ENCODE measurements around the gene WDR88.
"Not testable (repeated sequence)": the region's sequence is repeated elsewhere in the genome, so short reads cannot be mapped to it uniquely, and the experiment has no call there.

WDR88 gene

DNA sequence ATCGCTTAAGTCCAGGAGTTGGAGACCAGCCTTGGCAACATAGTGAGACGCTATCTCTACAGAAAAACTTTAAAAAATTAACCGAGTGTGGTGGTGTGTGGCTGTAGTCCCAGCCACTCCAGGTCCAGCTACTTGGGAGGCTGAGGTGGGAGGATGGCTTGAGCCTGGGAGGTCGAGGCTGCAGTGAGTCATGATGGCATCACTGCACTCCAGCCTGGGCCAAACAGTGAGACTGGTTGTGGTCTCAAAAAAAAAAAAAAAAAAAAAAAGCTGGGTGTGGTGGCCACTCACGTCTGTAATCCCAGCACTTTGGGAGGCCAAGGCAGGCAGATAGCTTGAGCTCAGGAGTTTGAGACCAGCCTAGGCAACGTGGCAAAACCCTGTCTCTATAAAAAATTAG, 34.1 kb downstream of the WDR88 start:
- H3K27ac ChIP-seq; DNase-seq (ENCODE audit: low read depth, low spot score): not testable (repeated sequence)

DNA sequence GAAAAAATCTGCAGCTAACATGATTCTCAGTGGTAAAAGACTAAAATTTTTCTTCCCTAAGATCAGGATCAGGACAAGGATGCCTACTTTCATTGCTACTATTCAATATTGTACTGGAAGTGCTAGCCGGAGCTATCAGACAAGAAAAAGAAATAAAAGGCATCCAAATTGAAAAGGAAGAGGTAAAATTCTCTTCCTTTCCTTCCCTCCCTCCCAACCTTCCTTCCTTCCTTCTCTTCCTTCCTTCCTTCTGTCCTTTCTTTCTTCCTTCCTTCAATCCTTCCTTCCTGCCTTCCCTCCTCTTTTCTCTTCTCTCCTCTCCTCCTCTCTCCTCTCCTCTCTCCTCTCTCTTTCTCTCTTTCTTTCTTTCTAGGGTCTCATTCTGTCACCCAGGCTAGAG, 35.5 kb downstream of the WDR88 start:
- DNase-seq (ENCODE audit: low read depth, low spot score), result no peak
- H3K27ac ChIP-seq, result no peak overlapping the region

DNA sequence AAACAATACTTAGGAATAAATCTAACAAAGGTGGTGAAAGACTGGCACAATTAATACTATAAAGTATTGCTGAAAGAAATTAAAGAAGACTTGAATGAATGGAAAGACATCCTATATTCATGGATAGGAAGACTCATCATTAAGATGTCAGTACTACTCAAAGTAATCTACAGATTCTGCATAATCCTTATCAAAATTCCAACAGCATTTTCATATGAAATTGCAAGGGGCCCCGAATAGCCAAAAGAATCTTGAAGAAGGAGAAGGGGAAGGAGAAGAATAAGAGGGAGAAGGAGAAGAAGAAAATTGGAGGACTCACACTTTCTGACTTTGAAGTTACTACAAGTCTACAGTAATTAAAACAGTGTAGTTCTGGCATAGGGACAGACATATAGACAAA, 36.6 kb downstream of the WDR88 start:
- H3K27ac ChIP-seq, result no peak overlapping the region
- DNase-seq (ENCODE audit: low read depth, low spot score), result no peak

DNA sequence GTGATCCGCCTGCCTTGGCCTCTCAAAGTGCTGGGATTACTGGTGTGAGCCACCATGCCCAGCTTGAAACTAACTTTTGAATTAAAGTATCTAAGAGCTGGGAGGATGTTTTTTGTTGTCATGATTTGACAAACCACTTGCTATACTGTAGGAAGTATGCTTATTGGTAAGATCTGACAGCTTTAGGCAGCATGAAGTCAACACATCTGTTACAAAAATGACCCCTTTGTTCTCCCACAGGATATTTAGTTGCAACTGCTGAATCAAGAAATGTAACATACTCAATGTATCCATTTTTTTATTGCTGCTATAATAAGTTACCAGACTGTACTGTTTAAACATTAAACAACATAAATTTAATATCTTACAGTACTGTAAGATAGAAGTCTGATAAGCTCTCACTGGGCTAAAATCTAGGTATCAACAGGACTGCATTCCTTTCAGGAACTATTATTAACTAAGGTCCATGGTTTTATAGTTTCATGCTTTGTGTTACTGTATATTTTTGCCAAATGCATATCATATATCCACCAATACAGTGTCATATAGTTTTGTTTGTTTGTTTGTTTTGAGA, 39.4 kb downstream of the WDR88 start:
- H3K27ac ChIP-seq, result no peak overlapping the region
- no peak for DNase-seq (ENCODE audit: low read depth, low spot score)

DNA sequence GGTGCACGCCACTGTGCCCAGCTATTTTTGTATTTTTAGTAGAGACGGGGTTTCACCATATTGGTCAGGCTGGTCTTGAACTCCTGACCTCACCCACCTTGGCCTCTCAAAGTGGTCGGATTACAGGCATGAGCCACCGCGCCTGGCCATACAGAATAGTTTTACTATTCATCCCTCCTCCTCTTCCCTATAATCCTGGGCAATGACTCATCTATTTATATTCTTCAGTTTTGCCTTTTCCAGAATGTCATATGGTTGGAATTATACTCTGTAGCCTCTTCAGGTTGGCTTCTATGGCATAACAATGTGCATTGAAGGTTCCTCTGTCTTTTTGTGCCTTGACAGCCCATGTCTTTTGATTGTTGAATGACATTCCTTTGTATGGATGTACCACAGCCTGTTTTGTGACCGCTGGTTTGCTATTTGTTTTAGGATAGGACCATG, 40.0 kb downstream of the WDR88 start:
- DNase-seq (ENCODE audit: low read depth, low spot score), result no peak
- no peak overlapping the region for H3K27ac ChIP-seq

DNA sequence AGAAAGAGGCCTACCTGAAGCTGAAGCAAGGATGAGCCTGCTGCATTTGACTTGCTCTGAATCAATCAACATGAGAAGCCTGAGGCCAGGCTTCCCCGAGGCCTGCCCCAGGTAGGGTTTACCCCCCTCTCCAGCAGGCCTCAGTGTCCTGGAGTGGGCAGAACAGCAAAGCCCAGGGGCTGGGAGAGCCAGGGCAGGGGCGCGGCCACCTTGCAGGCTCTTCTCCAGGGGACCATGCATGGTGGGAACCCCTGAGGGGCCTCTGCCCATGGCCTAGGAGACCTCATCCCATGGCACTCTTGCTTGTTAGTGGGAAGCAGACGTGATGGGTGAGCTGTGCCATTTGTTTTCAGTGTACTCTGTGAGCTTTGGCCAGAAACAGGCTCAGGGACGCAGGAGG, 42.3 kb downstream of the WDR88 start:
- DNase-seq (ENCODE audit: low read depth, low spot score), result no peak
- H3K27ac ChIP-seq, result no peak overlapping the region

DNA sequence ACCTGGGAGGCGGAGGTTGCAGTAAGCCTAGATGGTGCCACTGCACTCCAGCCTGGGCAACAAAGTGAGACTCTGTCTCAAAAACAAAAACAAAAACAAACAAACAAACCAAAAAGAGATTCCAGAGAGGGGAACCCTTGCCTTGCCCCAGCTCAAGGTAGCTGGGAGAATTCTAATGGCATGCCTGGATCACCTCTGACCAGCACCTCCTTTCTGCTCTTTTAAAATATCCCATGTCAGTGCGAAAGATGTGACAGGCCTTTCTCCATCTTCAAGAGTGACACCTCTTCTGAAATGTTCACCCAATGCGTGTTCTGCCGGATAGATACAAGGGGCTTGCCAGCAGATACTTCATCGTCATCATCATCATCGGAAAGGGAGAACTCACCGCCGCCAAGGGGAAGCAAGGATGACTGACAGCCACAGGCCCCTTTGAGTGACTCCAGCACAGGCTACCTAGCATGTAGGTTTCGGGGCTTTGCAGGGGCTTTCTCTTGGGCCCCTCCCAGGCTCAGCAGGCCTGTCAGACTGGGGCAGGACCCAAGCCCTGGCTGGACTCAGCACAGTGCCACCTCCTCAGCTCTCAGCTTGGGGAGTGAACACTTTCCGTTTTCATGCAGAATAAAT, 43.4 kb downstream of the WDR88 start:
- no peak overlapping the region for H3K27ac ChIP-seq
- DNase-seq (ENCODE audit: low read depth, low spot score), result no peak

DNA sequence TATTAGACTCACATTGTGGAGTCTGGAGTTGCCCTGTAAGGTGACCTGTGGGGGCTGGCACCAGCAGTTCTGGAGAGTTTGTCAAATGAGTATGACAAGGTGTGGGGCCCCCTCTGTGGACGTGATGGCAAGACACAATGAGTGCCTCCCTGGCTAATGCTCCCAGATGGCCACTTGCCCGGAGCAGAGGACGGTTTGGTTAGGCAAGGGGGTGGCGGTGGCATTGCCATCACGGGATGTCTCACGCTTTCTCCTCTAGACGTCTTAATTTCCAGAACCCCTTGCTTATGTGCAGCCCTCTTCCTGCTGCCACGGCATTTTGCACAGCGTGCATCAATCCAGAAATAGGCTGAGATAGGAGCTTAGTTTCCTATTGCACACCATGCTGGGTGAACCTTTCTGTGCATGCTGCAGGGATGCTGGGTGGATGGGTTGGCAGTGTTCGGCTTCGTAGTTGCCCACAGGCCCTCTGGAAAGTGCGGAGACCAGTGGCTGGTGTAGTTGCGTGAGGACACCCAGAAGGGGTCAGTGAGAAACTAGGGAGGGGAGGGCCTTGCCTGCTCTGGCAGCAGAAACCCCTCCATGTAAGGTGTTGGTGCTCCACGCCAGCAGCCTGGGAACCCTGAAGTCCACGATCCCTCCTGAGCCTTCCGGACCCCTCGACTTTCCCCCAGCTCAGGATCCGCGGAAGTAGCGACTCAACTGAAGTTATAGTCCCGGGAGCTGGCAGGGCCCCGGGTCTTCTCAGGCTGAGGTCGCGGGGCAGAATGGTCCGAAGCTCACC, 44.2 kb downstream of the WDR88 start:
- H3K27ac ChIP-seq, result peak overlapping the region; percentile 66
- DNase-seq (ENCODE audit: low read depth, low spot score), result no peak

DNA sequence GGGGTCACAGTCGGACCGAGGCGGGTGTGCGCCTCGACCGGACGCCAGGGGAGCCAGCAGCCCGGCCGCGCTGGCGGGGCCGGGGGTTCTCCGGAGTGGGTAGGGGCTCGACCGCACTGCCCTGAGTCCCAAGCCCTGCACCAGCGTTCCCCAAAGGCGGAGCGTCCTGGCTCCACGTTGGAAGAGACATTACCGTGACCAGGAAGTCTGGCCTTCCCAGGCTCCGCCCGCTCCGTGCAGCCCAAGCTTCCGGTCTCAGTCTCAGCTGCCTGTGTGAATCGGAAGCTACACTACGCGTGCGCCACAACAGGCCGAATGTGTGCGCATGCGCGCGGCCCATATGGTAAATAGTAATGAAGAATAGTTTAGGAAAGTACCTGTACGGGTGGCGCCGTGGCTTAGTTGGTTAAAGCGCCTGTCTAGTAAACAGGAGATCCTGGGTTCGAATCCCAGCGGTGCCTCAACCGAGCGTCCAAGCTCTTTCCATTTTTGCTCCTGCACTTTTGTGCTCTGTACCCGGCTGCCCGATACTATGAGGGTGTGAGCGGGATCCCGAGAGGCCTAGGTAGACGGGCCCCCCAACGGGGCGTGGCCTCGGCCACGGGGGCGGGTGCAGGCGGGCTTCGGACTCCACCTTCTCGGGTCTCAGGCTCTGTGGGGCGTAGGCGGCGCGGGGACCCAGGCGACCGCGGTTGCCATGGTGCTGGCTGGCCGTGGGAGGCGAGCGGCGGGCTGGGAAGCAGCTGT, 44.9 kb downstream of the WDR88 start:
- peak; percentile 84 for DNase-seq (ENCODE audit: low read depth, low spot score)
- peak overlapping the region; percentile 66 for H3K27ac ChIP-seq

DNA sequence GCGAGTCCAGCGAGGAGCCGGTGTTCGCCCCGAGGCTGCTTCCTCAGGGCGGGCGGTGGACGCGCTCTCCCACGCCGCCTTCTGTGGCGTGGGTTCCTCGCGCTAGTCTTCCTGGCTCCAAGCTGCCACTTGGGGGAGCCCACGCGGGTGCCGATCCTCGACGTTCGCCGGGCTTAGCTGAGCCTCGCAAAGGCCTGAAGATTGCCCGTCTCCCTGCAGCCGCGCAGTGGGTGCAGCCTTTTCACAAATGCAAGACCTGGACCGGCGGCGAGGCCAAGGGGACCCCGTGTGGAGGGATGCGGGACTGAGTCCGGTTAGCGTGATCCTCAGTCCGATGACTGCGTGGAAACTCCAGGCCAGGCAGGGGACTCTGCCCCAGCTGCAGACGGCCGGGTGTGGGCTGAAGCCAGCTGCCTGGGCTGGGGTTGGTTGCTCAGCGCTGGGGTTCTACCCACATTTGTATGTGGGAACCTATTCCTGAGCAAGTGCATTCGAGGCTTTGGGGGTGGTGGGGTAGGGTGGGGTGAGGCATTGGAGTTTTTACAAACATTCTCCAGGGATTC, 45.6 kb downstream of the WDR88 start:
- DNase-seq (ENCODE audit: low read depth, low spot score), result no peak
- H3K27ac ChIP-seq, result peak overlapping the region; percentile 32

DNA sequence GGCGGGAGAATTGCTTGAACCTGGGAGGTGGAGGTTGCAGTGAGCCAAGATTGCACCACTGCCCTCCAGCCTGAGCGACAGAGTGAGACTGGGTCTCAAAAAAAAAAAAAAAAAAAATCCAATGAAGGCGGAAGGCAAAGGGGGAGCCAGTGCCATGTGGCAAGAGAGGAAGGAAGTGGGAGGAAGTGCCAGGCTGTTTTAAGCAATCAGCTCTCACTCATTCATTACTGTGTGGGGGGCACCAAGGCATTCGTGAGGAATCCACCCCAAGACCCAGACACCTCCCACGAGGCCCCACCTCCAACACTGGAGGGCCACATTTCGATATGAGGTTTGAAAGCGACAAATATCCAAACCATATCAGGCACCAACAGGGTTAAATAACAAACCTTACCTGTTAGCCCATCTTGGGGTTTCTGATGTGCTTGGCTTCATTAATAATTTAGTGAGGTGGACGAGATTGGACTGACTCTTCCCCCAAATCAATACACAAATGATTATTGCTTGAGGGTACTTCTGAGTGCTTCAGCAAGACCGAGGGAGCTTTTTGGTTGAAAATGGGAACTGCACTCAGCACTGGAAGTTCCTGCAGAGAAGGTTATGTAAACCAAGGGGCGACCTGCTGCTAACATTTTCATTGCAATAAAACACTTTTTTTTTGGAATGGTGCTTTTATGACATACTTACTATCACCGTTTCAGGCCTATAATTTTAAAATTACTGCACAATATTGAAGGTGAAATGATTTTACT, 54.7 kb downstream of the WDR88 start:
- DNase-seq (ENCODE audit: low read depth, low spot score), result no peak
- H3K27ac ChIP-seq, result no peak overlapping the region

DNA sequence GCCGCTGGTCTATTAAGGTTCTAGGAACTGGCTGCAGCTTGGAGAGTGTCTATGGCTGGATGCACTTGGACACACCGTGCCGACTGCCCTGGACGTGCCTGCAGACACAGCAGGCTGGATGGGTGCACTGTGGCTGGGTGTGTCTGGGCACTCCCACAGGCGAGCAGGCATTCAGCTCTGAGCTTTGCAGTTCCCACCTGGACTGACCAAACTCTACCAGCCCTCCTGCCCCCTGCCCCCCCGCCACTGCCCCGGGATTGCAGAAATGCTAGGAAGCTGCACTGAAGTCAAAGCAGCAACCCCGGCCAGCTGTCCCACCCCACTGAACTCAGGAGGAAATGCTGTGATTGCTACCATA, 55.2 kb downstream of the WDR88 start:
- no peak overlapping the region for H3K27ac ChIP-seq
- no peak for DNase-seq (ENCODE audit: low read depth, low spot score)

DNA sequence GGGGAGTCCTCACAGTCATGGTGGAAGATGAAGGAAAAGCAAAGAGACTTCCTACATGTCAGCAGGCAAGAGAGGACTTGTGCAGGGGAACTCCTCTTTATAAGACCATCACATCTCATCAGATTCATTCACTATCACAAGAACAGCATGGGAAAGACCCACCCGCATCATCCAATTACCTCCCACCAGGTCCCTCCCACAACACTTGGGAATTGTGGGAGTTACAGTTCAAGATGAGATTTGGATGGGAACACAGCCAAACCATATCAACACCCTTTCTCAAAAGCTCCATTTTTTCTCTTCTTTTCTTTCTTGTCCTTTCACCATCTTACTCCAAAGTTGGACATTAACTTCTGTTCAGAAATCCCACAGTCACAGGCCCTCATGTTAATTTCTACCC, 57.5 kb downstream of the WDR88 start:
- no peak for DNase-seq (ENCODE audit: low read depth, low spot score)
- no peak overlapping the region for H3K27ac ChIP-seq

DNA sequence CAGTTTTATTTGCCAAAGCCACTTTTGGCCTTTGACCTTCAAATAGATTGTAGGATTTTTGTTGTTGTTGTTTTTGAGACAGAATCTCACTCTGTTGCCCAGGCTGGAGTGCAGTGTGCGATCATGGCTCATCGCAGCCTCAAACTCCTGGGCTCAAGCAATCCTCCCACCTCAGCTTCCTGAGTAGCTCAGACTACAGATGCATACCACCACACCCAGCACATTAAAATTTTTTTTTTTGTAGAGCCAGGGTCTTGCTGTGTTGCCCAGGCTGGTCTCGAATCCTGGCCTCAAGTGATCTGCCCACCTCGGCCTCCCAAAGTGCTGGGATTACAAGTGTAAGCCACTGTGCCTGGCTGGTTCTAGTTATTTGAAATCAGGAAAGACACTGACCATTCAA, 59.2 kb downstream of the WDR88 start:
- not testable (repeated sequence) for H3K27ac ChIP-seq; DNase-seq (ENCODE audit: low read depth, low spot score)

DNA sequence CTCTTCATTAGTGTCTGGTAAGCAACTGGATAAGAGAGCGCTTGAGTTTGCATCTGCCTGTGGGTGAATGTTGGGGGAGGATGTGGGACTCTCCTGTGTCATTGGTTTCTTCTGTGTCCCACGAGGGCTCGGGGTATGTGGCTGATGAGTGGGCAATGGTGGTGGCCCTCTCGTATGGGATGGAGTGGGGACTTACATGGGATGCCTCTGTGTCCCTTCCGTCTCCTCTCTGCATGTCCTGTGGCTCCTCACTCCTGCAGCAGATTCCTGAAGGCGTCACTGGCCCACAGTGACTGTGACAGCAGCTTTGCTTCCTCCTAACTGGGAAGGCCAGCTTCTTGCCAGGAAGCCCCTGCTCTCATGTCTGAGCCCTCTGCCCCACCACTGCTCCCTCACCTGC, 59.6 kb downstream of the WDR88 start:
- no peak overlapping the region for H3K27ac ChIP-seq
- no peak for DNase-seq (ENCODE audit: low read depth, low spot score)

DNA sequence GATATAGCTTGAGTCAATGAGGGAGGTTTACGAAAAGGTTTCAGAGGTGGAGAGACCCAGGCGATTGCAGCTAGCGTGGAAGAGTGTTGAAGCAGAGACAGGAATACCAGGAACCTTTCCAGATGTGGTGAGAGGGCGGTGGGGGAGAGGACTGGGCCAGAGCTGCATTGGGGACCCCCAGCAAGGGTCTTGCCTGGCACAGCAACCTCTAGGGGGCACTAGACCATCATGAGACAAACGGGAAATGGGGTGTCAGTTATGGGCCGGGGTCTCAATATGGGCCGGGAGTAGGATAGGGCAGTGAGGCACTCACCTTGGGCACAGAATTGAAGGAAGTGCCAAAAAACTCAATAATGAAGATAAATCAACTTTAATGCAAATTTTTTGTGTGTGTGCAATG, 60.1 kb downstream of the WDR88 start:
- DNase-seq (ENCODE audit: low read depth, low spot score), result no peak

DNA sequence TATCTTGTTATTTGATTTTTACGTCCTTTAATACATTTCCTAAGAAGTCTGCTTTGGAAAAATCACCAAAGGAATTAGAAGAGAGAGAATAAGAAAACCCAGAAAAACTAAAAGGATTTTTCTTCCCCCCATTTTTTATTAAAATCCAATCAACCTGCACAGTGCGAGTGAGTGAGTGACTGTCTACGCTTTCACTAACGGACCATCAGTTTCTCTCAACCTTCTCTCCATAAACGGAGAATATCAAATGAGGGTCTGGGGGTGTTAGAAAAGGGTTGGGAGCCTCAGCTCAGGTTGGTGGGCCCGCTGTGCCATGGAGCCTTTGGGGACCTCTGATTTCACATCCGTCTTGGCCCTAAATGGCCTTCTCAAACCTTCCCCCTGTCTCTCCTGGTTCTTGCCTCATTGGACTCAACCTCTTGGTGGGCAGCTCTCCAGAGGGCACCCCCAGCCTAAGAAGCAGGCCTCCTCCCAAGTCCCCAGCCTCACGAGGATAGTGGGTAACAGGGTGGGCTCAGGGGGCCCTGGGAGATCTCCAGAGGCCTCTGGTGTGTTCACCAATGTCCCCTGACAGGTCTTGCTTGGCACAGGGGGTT, 61.5 kb downstream of the WDR88 start:
- no peak overlapping the region for H3K27ac ChIP-seq
- DNase-seq (ENCODE audit: low read depth, low spot score), result no peak

More for the DNA sequence above, 60.1 kb downstream of the WDR88 start:
- no peak overlapping the region for H3K27ac ChIP-seq

DNA sequence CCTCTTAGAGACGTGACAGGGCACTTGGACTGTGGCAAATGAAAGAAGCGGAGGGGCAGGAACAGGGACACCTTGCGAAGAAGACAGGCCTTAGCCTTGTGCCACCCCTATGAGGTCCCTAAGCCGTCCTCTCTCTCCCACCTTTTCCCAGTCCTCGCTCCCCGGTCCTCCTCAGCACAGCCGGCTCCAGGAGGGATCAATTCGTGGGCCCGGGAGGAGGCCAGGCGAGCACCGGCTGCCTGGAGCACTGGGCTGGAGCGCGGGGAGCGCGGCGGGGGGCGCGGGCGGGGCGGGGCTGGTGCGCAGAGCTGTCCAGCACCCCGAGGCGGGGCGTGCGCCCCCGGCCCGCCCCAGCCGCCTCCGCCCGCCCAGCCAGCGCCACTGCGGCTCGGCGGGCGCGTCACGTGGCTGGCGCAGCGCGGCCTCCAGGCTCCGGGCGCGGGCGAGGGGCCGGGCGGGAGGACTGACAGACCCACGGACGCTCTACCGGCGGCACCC, 62.0 kb downstream of the WDR88 start, which contains the start of gene LRP3:
LRP3 (plus strand) TSS at position 466 of the 498 bp plus-strand sequence. CDS start 456 bp downstream, outside the sequence.
- H3K27ac ChIP-seq, result no peak within 1 kb of the TSS
- DNase-seq (ENCODE audit: low read depth, low spot score), result no peak

DNA sequence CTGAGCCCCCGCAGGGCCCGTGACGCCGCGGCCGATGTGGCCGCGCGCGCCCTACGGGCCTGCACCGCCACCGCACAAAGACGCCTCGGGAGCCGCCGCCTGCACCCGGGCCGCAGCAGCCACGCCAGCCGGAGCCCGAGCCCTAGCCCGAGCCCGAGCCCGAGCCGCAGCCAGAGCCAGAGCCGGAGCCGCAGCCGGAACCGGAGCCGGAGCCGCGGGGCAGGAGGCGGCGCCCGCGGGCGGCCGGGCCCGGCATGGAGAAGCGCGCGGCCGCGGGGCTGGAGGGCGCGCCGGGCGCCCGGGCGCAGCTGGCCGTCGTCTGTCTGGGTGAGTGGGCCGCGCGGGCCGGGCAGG, 62.6 kb downstream of the WDR88 start:
- no peak overlapping the region for H3K27ac ChIP-seq
- no peak for DNase-seq (ENCODE audit: low read depth, low spot score)
